HG02610 (cell line): ENCODE results near the gene KRTAP4-7.
"Not testable (repeated sequence)": the region's sequence is repeated elsewhere in the genome, so short reads cannot be mapped to it uniquely, and the experiment has no call there.

Experiments
- ATAC-seq: cut with Tn5 transposase; IDR thresholded peaks from one replicate; pipeline ENCODE4 v1.9.1; 2021; ENCODE audit warnings: mild to moderate bottlenecking, moderate library complexity; ENCODE audit not compliant: unreplicated experiment

KRTAP4-7 gene

DNA sequence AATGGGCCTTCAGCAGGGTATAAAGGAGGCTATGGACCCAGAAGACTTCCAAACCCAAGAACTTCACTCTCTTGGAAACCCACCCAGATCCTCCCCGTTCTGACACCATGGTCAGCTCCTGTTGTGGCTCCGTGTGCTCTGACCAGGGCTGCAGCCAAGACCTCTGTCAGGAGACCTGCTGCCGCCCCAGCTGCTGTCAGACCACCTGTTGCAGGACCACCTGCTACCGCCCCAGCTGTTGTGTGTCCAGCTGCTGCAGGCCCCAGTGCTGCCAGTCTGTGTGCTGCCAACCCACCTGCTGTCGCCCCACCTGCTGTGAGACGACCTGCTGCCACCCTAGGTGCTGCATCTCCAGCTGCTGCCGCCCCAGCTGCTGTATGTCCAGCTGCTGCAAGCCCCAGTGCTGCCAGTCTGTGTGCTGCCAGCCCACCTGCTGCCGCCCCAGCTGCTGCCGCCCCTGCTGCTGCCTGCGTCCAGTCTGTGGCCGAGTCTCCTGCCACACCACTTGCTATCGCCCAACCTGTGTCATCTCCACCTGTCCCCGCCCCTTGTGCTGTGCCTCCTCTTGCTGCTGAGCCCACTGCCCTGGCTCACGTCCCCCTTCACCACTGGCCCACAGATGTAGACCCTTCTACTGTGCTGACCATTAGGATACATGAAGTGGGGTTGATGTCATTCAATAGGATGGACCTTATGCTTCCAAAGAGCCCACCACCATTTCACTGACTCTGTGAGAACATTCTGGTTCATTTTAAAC lies at the start of gene KRTAP4-7:
Gene KRTAP4-7 (plus strand): TSS at position 51 of the 757 bp plus-strand sequence. CDS start 57 bp downstream, at position 108.
- not testable (repeated sequence) for ATAC-seq

DNA sequence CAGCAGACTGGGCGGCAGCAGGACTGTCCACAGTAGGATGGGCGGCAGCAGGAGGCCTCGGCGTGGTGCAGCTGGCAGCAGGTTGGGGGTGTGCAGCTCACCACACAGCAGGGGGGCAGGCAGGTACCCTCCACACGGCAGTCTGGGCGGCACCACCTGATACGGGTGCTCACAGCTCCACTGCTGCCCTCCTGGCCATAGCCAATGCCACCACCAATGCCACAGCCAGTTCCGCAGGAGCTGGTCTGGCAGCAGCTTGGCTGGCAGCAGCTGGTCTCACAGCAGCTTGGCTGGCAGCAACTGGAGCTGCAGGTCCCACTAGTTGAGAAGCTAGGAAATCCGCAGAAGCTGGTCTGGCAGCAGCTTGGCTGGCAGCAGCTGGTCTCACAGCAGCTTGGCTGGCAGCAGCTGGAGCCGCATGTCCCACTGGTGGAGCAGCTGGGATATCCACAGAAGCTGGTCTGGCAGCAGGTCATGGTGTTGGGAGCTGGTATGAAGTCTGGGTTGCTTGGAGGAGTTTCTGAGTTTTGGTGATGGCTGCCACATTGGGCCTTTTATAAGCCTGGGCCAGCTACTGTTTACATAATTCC lies 49.5 kb upstream of the KRTAP4-7 start, which contains the start of gene KRTAP1-3:
Gene KRTAP1-3 (minus strand): TSS at position 529 of the 590 bp plus-strand sequence. CDS start 53 bp downstream, at position 476.
- not testable (repeated sequence) for ATAC-seq

DNA sequence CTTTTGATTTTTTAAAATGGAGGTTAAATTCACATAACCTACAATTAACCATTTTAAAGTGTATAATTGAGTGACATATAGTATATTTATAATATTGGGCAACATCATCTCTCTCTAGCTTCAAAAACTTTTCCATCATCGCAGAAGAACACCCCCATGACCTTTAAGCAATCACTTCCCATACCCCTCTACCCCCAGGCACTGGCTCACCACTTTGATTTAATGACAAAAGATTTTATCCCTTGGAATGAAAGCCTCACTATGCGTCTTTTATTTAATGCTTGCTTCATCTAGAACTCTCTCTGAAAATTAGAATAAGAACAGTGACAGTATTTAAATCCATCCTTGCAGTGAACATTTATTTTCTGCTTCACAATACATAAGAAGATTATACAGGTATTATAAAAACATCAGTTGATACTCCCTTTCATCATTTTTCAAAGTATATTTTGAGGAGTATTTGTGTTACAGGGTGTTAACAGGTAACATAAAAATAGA lies 46.0 kb upstream of the KRTAP4-7 start:
- ATAC-seq, result no peak

DNA sequence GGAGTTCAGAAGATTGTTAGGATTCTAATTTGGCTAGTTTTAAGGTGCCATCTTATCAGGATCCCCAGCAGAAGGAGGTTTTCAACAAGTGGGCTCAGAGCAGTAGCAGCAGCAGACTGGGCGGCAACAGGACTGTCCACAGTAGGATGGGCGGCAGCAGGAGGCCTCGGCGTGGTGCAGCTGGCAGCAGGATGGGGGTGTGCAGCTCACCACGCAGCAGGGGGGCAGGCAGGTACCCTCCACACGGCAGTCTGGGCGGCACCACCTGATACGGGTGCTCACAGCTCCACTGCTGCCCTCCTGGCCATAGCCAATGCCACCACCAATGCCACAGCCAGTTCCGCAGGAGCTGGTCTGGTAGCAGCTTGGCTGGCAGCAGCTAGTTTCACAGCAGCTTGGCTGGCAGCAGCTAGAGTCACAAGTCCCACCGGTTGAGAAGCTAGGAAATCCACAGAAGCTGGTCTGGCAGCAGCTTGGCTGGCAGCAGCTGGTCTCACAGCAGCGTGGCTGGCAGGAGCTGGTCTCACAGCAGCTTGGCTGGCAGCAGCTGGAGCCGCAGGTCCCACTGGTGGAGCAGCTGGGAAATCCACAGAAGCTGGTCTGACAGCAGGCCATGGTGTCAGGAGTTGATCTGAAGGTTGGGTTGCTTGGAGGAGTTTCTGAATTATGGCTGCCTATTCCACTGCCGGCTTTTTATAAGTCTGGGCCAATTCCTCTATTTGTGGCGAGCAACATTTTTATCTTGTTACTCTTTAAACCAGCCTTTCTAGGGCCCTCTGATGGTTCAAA lies 43.0 kb upstream of the KRTAP4-7 start, which contains the start of gene KRTAP1-1:
Gene KRTAP1-1 (minus strand): TSS at position 668 of the 789 bp plus-strand sequence. CDS start 53 bp downstream, at position 615.
- ATAC-seq, result not testable (repeated sequence)

DNA sequence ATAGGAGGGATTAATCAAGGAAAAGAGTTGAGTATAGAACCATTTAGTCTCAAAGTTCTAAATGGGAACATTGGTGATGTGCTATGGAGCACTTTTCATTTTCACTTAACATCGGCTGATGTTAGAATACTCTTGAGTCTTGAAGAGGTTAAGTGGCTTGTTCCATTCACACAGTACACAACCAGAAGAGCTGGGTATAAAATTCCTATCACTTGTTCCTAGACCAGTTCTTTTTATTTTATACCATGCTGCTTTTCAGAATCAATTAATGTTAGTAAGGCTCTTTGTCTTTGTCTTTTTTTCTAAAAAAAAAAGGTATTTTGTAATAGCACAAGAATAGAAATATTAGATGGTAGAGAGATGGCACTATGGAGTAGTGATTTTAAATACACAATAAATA lies 41.0 kb upstream of the KRTAP4-7 start:
- ATAC-seq, result no peak

DNA sequence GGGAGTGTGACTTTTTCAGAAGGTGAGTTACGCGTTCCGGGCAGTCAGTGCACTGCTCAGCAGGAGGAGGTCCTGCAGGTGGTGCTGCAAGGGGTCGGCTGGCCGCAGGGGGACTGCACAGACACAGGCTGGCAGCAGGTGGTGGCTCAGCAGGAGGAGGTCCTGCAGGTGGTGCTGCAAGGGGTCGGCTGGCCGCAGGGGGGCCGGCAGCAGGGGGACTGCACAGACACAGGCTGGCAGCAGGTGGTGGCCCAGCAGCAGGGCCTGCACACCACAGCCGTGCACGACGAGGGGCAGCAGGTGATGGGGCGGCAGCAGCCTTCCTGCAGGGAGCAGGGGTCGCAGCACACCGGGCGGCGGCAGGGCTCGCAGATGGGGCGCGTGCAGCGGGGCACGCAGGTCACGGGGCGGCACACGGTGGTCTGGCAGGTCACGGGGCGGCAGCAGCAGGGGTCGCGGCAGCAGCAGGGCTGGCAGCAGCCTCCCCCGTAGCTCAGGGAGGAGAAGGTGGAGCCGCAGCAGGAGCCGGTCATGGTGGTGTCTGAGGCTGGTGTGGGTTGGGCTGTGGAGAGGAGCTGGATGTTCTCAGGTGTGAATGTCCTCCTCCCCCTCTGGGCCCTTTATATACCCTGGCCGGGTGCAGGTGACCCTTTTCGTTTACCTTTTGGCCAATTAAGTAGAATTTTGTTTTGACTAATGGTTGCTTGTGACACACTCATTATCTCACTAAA lies 37.0 kb upstream of the KRTAP4-7 start, which contains the start of gene KRTAP2-1:
Gene KRTAP2-1 (minus strand): TSS at position 582 of the 731 bp plus-strand sequence. CDS start 49 bp downstream, at position 533.
- ATAC-seq, result not testable (repeated sequence)

DNA sequence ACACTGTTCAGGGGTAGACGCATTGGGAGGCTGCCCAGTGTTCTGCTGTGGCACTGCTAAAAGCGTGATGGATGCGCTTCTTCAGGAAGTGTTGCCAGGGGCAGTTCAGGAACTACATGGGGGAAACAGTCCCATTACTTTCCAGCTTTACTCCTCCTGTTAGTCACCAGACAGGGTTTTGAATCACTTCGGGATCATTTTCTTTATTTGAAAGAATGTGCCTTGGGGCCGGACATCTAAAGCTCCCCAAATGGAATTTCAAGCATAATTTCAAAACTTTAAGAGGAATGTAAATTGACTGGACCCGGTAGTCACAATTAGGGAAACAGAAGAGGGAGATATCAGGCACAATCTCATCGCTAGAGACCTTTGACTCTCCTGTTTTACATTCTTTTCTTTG lies 35.5 kb upstream of the KRTAP4-7 start:
- ATAC-seq, result no peak

DNA sequence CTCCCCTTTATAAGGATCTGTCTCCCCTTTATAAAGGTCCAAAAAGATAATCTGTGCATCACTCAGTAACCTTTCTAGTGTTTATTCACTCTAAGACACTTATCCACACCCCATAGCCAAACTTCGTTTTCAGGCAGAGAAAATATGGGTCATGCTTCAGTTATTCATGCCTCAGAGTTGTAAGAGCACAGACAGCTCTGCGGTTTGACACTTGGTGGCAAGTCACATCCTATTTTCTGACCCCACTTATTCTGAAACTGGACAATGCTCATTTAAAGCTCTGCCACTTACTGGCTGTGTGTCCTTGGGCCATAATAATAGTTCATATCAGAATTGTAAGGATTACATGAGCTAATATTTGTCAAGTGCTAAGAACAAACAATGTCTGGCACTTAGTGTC lies 34.8 kb upstream of the KRTAP4-7 start:
- no peak for ATAC-seq

DNA sequence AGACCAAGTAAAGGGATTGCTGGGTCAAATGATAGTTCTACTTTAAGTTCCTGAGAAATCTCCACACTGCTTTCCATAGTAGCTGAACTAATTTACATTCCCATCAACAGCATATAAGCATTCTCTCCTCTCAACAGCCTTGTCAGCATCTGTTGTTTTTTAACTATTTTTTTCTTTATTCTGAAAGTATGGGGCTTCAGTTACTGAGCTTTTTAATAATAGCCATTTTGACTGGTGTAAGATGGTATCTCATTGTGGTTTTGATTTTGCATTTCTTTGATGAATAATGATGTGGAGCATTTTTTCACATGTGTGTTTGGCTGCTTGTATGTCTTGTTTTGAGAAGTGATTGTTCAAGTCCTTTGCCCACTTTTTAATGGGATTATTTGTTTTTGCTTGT lies 31.4 kb upstream of the KRTAP4-7 start:
- no peak for ATAC-seq

DNA sequence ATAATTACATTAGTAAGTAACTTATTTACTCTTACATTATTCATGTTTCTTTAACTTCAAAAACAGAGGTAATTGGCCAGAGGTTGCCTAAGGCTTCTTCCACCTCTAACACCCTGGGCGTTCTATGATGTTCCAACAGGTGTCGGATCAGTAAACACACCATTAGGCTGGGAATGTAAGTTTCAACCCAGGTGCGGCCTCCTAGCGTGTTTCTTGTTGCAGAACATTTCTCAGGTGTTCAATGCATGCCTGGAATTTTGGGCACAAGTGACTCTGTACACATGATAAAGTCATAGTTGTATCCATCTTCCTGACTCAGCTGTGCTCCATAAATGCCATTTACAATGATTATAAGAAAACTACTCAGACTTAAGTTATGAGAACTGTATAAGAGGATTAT lies 29.9 kb upstream of the KRTAP4-7 start:
- ATAC-seq, result no peak

DNA sequence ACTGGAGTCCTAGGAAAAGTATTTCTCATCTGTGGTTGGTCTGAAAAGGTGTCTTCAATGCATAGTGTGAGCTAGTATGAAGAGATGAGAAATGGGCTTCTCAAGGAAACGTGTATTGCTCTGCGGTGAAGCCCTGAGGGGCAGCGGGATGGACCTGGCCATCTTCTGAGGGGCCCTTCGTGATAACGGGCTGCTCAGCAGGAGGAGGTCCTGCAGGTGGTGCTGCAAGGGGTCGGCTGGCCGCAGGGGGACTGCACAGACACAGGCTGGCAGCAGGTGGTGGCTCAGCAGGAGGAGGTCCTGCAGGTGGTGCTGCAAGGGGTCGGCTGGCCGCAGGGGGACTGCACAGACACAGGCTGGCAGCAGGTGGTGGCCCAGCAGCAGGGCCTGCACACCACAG lies 29.4 kb upstream of the KRTAP4-7 start:
- ATAC-seq, result not testable (repeated sequence)

DNA sequence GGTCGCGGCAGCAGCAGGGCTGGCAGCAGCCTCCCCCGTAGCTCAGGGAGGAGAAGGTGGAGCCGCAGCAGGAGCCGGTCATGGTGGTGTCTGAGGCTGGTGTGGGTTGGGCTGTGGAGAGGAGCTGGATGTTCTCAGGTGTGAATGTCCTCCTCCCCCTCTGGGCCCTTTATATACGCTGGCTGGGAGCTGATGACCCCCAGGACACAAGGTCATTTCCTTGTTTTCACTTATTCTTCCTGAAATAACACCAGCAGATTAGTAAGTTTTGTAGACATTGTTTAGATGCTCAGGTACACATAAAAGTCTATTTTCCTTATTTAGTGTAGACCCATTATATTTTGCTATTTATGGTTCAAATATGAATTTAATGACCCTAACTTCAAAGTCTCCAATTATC lies 28.8 kb upstream of the KRTAP4-7 start, which contains the start of gene KRTAP2-2:
Gene KRTAP2-2 (minus strand): TSS at position 101 of the 400 bp plus-strand sequence. CDS start 19 bp downstream, at position 82.
- not testable (repeated sequence) for ATAC-seq

DNA sequence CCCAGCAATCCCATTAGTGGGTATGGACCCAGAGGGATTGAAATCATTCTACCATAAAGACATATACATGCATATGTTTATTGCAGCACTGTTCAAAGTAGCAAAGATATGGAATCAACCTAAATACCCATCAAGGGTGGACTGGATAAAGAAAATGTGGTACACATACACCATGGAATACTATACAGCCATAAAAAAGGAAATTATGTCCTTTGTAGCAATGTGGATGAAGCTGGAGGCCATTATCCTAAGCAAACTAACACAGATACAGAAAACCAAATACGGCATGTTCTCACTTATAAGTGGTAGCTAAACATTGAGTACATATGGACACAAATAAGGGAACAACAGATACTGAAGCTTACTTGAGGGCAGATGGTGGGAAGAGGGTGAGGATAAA lies 26.4 kb upstream of the KRTAP4-7 start:
- ATAC-seq, result no peak

DNA sequence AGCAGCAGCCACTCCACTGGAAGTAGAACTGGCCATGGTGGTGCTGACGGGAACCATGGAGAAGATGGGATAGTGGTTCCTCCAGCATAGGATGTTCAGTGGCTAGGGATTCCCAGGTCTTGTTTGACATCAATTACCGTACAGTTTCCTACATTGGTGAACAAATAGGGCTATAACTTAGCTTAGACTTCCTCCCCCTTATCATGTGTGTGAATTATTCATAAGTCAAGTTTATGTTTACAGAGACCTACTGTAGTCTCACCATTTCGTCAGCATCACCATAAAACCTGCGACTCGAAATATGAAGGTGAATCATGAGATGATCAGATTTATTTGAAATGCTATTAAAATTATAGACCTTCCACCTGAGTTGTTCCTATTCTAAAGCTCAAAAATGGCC lies 25.2 kb upstream of the KRTAP4-7 start:
- ATAC-seq, result no peak

DNA sequence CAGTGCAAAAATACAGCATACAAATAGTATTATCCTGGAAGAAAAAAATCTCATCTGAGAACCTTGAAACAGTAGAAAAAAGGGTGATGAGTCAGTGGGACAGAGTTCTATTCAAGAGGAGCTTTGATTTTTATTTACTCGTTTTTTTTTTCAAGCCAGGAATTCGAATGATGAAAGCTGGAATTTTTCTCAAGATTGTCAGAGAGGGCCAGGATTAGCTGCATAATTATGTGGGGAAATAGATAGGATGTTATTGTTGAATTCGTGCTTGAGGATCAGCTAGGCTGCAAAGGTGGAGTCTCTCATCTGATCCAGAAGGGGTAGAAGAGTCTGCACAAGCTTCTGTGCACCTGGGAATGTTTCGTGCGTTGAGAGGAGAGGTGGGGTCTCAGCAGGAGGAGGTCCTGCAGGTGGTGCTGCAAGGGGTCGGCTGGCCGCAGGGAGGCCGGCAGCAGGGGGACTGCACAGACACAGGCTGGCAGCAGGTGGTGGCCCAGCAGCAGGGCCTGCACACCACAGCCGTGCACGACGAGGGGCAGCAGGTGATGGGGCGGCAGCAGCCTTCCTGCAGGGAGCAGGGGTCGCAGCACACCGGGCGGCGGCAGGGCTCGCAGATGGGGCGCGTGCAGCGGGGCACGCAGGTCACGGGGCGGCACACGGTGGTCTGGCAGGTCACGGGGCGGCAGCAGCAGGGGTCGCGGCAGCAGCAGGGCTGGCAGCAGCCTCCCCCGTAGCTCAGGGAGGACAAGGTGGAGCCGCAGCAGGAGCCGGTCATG lies 24.5 kb upstream of the KRTAP4-7 start:
- ATAC-seq, result not testable (repeated sequence)

DNA sequence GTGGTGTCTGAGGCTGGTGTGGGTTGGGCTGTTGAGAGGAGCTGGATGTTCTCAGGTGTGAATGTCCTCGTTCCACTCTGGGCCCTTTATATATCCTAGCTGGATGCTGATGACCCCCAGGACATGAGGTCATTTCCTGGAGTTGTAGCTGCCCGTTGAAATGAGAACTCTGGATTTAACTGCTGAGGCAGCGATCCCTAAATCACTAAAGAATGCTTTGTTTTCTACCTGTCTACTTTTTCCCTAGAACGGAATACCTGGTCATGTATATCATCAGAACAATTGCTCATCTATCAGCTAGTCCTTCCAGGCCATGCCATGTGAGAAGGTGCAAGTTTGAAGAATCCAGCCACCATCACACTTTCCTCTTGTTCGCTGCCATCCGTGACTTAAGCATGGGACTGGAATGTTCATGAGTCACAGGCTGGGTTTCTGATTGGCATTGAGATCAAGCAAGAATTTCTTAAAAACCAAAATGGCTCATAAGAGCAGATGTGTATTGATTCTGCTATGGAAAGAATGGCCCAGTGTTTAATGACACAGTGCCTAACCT lies 23.8 kb upstream of the KRTAP4-7 start, which contains the start of gene KRTAP2-3:
Gene KRTAP2-3 (minus strand): TSS at position 63 of the 553 bp plus-strand sequence. CDS start 64 bp downstream, outside the sequence.
- no peak for ATAC-seq

DNA sequence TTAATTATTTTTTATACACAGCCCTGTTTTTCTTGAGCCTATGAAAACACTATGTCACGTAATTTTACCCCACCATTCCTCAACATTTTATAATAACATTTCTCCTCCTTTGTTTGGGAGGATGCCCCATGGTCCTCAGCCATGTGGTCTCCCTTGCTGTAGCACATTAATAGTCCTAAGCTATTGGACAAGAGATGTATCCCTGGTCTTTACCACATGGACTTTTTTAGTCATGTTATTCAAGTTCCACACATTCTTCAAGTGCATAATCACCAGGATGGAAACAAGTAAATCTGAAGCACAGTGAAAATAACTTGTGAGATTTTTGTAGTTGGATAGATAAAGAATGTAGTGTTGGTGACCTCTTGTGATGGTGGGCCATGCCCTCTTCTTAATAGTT lies 22.0 kb upstream of the KRTAP4-7 start:
- no peak for ATAC-seq

DNA sequence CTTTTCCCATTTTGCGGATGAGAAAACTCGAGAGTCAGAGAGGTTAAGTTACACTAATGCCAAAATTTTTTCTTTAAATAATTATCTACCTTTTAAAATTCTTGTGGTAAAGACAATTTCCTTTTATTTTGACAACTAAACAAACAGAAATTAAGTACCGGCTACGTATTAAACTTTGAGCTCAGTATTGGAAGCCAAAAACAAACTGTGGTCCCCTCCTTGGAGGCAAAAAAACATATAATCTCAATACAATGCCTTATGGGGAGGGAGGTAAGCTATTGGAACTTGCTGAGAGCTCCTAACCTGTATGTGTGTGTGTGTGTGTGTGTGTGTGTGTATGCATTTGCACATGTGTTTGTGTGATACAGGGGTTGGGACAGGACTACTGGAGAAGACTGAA lies 20.5 kb upstream of the KRTAP4-7 start:
- ATAC-seq, result no peak

DNA sequence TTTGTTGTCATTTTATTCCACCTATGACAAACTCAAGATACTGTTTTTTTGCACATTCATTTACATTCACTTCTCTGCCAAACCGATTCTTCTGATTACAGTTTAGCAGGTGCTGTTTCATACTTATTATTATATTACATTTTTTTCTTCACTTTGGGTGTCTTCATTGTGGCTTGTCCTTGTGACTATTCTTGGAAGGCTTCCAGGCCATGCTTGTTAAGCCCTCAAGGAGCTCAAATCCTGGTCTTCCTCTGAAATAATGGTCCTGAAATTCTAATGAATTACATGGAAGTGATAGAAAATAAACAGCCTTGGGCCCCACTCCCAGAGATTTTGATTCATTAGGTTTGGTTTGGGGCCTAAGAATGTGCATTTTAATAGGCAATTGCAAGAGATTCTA lies 19.6 kb upstream of the KRTAP4-7 start:
- no peak for ATAC-seq
